GM10847 (cell line): Measurements from ENCODE around the gene PLEKHG4.

ENCODE experiments used
- POLR2A ChIP-seq: IDR thresholded peaks from 2 replicates; pipeline ENCODE4 v1.6.1; 2011; ENCODE audit not compliant: insufficient read length; ENCODE audit errors: extremely low read depth

The PLEKHG4 gene

DNA sequence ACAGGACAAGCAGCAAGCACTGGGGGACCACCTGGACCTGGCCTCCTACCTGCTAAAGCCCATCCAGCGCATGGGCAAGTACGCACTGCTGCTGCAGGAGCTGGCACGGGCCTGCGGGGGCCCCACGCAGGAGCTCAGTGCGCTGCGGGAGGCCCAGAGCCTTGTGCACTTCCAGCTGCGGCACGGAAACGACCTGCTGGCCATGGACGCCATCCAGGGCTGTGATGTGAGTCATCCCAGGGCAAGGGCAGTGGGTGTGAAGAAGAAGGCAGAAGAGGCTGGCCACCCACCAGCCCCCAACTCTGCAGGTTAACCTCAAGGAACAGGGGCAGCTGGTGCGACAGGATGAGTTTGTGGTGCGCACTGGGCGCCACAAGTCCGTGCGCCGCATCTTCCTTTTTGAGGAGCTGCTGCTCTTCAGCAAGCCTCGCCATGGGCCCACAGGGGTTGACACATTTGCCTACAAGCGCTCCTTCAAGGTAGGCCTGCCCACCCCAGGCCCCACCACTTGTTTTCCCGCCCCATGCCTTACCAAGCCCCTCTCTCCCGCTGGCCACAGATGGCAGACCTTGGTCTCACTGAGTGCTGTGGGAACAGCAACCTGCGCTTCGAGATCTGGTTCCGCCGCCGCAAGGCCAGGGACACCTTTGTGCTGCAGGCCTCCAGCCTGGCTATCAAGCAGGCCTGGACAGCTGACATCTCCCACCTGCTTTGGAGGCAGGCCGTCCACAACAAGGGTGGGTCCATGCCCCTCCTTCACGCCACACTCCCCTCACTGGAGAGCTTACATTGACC lies 7.3 kb downstream of the PLEKHG4 start:
- no peak for TF ChIP-seq POLR2A

GRCh38 chr16:67287960-67288359 lies 8.6 kb downstream of the PLEKHG4 start:
- no peak for TF ChIP-seq POLR2A

GRCh38 chr16:67291461-67291860 lies 12.1 kb downstream of the PLEKHG4 start:
- no peak for TF ChIP-seq POLR2A

- no peak for TF ChIP-seq POLR2A
Observed at GRCh38 chr16:67294171-67294757, 14.9 kb downstream of the PLEKHG4 start.

- no peak for TF ChIP-seq POLR2A
Observed at GRCh38 chr16:67294938-67295361, 15.6 kb downstream of the PLEKHG4 start.

- no peak for TF ChIP-seq POLR2A
Observed at GRCh38 chr16:67296420-67296819, 17.1 kb downstream of the PLEKHG4 start.

DNA sequence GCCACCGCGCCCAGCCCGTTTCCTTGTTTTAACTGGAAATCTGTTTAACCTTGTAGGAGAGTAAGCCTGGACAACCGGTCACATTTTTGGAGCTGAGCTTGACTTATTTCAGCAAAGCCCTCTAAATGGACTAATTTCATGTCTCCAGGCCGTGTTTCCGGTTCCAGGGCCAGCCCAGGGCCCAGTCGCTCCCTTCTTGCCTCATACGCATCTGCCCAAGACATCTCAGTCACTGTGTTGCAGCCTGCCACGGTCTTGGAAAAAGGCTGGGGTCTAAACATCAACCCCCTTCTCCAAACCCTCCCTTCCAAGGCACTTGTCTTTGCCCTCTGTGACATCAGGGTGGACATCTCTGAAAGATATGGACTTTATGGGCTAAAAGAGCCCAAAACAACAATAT lies 18.9 kb downstream of the PLEKHG4 start:
- TF ChIP-seq POLR2A = no peak

DNA sequence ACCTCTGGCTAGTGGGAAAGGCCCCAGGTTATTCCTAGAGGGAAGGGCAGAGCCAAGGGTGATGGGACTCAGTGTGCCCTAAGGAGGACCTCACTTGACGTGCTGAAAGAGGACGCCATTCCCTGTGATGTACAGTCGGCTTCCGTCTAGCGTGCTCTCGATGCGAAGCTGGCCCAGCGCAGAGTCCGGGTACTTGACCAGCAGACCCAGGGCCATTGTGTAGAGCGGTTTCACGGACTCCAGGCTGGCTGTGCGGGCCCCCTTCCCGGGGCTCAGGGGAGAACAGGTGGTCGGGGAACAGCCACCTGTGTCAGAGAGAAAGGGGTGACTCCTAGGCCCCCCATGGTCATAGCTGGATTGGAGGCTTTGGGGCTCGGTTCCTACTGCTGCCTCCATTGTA lies 19.9 kb downstream of the PLEKHG4 start:
- TF ChIP-seq POLR2A = no peak

DNA sequence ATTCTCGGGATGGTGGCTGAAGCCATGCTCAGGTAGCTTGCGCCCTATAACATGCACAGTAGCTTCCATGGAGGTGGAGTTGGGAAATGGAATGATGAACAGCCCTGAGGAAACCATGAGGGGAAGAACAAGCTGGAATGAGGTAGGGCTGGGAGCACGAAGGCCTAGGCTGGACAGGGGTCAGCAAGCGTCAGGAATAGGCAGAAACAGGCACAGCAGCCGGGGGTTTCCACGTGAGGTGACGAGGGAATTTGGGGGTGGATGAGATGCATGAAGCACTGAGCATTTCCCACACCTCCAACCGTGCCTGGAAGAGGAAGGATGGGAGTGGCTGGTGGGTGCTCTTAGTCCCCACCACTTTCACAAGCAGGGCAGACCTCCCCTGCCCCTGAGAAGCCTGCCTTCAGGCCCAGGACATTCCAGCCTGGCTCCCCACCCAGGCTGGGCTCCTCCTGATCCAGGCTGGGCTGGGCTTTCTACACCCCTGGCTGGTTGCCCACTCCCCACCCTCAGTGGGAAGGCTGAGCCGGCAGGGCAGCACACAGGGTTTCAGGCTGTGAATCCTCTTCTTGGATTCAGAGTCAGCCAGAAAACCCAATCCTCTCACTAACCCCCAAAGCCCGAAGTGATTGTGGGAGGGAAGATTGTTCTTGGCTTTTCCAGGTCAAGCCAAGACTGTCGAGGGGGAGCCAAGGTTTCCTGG lies 21.9 kb downstream of the PLEKHG4 start:
- no peak for TF ChIP-seq POLR2A

- TF ChIP-seq POLR2A = no peak
Observed at GRCh38 chr16:67302076-67302475, 22.7 kb downstream of the PLEKHG4 start.

- TF ChIP-seq POLR2A = no peak
Observed at GRCh38 chr16:67302970-67303369, 23.6 kb downstream of the PLEKHG4 start.

DNA sequence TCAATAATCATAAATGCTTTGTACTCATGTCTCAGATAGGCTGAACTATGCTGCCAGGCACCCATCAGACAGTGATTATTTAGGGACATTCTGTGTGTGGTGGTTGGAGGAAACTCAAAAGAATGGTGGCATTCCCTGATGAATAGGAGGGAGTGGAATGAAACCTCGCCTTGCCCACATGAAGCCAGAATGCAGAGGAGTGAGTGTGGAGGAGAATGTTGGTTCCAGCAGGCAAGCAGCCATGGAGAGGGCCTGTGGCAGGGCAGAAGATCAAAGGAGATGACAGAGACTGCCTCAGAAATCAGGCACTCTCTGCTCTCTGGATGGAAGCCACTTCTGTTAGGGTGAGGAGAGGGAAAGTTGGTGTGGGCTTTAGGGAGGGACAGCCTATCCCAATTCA lies 24.7 kb downstream of the PLEKHG4 start:
- no peak for TF ChIP-seq POLR2A

DNA sequence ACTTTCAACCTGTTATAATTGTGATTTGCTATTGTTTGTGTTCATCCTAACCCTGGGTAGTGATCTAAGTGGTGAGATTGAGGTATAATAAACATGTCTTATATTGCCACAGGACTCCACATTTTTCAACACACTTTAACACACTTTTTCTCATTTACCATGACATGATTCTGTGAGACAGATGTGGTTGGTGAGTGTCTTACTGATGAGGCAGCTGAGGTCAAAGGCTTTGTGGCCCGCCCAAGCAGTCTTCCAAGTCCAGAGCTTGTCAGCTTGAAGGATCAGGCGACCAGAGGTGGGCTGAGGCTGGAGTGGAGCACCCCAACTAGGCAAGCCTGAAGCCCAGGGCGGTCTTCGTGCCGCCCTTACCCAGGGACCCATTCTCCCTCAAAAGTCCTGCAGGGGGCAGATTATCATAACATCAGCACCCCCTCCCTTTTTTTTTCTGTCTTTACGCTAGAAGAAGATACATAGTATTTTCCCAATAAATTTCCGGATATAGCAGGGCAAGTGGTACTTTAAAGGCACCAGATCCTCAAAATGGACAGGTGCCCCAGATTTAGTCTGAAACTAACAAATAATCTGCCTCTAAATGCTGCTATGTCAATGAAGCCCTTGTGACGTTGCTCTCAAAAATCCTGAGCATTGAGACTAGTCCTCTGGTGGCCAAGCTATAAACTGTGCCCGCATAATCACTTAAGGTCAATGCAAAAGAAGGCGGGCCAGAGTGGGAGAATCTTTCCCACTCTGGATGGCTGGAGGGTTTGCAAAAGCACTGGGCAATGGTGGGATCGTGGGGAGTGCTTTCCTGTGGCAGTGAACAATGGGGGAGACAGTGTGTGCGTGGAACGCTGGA lies 26.1 kb downstream of the PLEKHG4 start:
- TF ChIP-seq POLR2A = no peak

- TF ChIP-seq POLR2A = no peak
Observed at GRCh38 chr16:67310561-67310960, 31.2 kb downstream of the PLEKHG4 start.
